H1 (cell line): ENCODE data around the gene LRBA. TPM values are rescaled to one million over a fixed set of nuclear protein-coding genes. Genes with fewer than 3 reads are reported as not detected.

Experiments used
- CTCF ChIA-PET: fragments of 300-600 bp; sonication (Branson Sonifier 250); formaldehyde crosslinking; loops from one replicate; lab custom pipeline; 2021; ENCODE audit not compliant: partially characterized antibody; lab: Charles Lee
- POLR2A ChIA-PET: fragments of 300-600 bp; sonication (Branson Sonifier 250); formaldehyde crosslinking; loops from one replicate; lab custom pipeline; 2021; ENCODE audit warnings: inconsistent platforms; ENCODE audit not compliant: partially characterized antibody; lab: Charles Lee
- DNase-seq, 2 experiments: peaks; one replicate each; pipeline versions ENCODE4 v3.0.0 to v3.0.0-alpha.2; 2010 to 2022; ENCODE audit warnings: low spot score in 2 of 2, low read depth in 1 of 2, mixed read lengths in 1 of 2
- FAIRE-seq: peaks from 2 replicates; lab custom pipeline; 2011; peaks lifted over from hg19 to GRCh38; lab: Jason Lieb, UNC
- H2AFZ ChIP-seq: 2 replicates; pipeline ENCODE4 v1.8.1; 2012; ENCODE audit warnings: low read length, inconsistent platforms
- H2AK5ac ChIP-seq: 2 replicates; pipeline ENCODE4 v1.6.1; 2013; ENCODE audit warnings: low read depth, low read length
- H2BK120ac ChIP-seq: replicated peaks from 2 replicates; pipeline ENCODE3; 2013; ENCODE audit warnings: low read depth, low read length, inconsistent platforms
- H2BK12ac ChIP-seq: 2 replicates; pipeline ENCODE4 v1.6.1; 2013; ENCODE audit warnings: low read depth, low read length
- H2BK15ac ChIP-seq: 2 replicates; pipeline ENCODE4 v1.6.1; 2013; ENCODE audit warnings: low read length
- H2BK20ac ChIP-seq: 2 replicates; pipeline ENCODE4 v1.6.1; 2013; ENCODE audit warnings: low read length
- H2BK5ac ChIP-seq: 2 replicates; pipeline ENCODE4 v1.6.1; 2013; ENCODE audit warnings: low read depth, low read length
- H3K14ac ChIP-seq: 2 replicates; pipeline ENCODE4 v1.6.1; 2013; ENCODE audit warnings: inconsistent platforms; ENCODE audit not compliant: insufficient read length
- H3K18ac ChIP-seq: 2 replicates; pipeline ENCODE4 v1.6.1; 2013; ENCODE audit warnings: low read length; ENCODE audit errors: extremely low read depth
- H3K23ac ChIP-seq: 2 replicates; pipeline ENCODE4 v1.6.1; 2013; ENCODE audit warnings: inconsistent platforms; ENCODE audit not compliant: insufficient read length
- H3K23me2 ChIP-seq: 2 replicates; pipeline ENCODE4 v1.6.1; 2013; ENCODE audit warnings: low read depth, low read length
- H3K27ac ChIP-seq: 2 replicates; pipeline ENCODE4 v1.6.1; 2011; ENCODE audit warnings: low read depth, low read length, inconsistent platforms
- H3K27me3 ChIP-seq, 4 experiments: replicated peaks in 1 of 4; 1 replicate in 1 of 4; 2 replicates in 3 of 4; pipeline versions ENCODE4 v1.6.1 to v1.8.1; 2011 to 2013; ENCODE audit warnings: low read length in 3 of 4, mild to moderate bottlenecking in 3 of 4, inconsistent platforms in 2 of 4, mixed read lengths in 2 of 4, moderate library complexity in 1 of 4; ENCODE audit not compliant: control insufficient read depth in 3 of 4, insufficient read depth in 3 of 4; ENCODE audit errors: extremely low read depth in 1 of 4
- H3K36me3 ChIP-seq, 4 experiments: 2 replicates each; pipeline versions ENCODE4 v1.6.1 to v1.8.1; 2011 to 2013; ENCODE audit warnings: mild to moderate bottlenecking in 4 of 4, low read length in 3 of 4, moderate library complexity in 2 of 4, control low read depth in 1 of 4, inconsistent platforms in 1 of 4; ENCODE audit not compliant: insufficient read depth in 4 of 4, control insufficient read depth in 2 of 4
- H3K4ac ChIP-seq: replicated peaks from 2 replicates; pipeline ENCODE3; 2013; ENCODE audit warnings: low read length, low read depth, mixed read lengths, inconsistent platforms; ENCODE audit not compliant: insufficient read length
- H3K4me1 ChIP-seq, 4 experiments: replicated peaks in 1 of 4; 1 replicate in 1 of 4; 2 replicates in 3 of 4; pipeline versions ENCODE4 v1.6.1 to v1.8.1; 2011 to 2013; ENCODE audit warnings: low read length in 3 of 4, inconsistent platforms in 2 of 4, mixed read lengths in 1 of 4; ENCODE audit not compliant: insufficient read depth in 4 of 4, control insufficient read depth in 3 of 4
- H3K4me2 ChIP-seq, 2 experiments: 2 replicates each; pipeline versions ENCODE4 v1.6.1 to v1.8.1; 2011 to 2013; ENCODE audit warnings: low read depth in 2 of 2, low read length in 2 of 2, control low read depth in 1 of 2, inconsistent platforms in 1 of 2, mild to moderate bottlenecking in 1 of 2; ENCODE audit not compliant: insufficient read depth in 1 of 2
- H3K4me3 ChIP-seq, 4 experiments: fragments of 200-600, 300-600 bp in 1 of 4; sonication (generic), shearing (Covaris generic), sonication (Bioruptor Twin) in 1 of 4; 2 replicates each; pipeline versions ENCODE4 v1.5.1 to v1.8.1; 2011 to 2016; ENCODE audit warnings: low read length in 4 of 4, low read depth in 3 of 4, control low read depth in 2 of 4, inconsistent platforms in 2 of 4, mild to moderate bottlenecking in 2 of 4, mixed read lengths in 1 of 4, moderate library complexity in 1 of 4; ENCODE audit not compliant: insufficient read depth in 2 of 4; ENCODE audit errors: extremely low read depth in 1 of 4
- H3K56ac ChIP-seq: replicated peaks from 2 replicates; pipeline ENCODE3; 2013; ENCODE audit warnings: low read depth, mild to moderate bottlenecking, mixed read lengths, low read length, inconsistent platforms; ENCODE audit not compliant: insufficient read length
- H3K79me1 ChIP-seq: 2 replicates; pipeline ENCODE4 v1.6.1; 2013; ENCODE audit warnings: low read depth, low read length, control low read depth
- H3K79me2 ChIP-seq, 2 experiments: 2 replicates each; pipeline versions ENCODE4 v1.6.1 to v1.8.1; 2012 to 2013; ENCODE audit warnings: low read length in 2 of 2, mild to moderate bottlenecking in 2 of 2, inconsistent platforms in 1 of 2; ENCODE audit not compliant: insufficient read depth in 2 of 2, control insufficient read depth in 1 of 2
- H3K9ac ChIP-seq, 4 experiments: replicated peaks in 1 of 4; 1 replicate in 1 of 4; 2 replicates in 3 of 4; pipeline versions ENCODE4 v1.6.1 to v1.8.1; 2011 to 2013; ENCODE audit warnings: low read depth in 3 of 4, low read length in 3 of 4, control low read depth in 2 of 4, mild to moderate bottlenecking in 2 of 4, moderate library complexity in 2 of 4, inconsistent platforms in 1 of 4; ENCODE audit errors: extremely low read depth in 1 of 4
- H3K9me3 ChIP-seq, 2 experiments: 2 replicates each; pipeline versions ENCODE4 v1.6.1 to v1.8.1; 2012 to 2013; ENCODE audit warnings: mild to moderate bottlenecking in 2 of 2, moderate library complexity in 2 of 2, control low read depth in 1 of 2, inconsistent platforms in 1 of 2, low read depth in 1 of 2, low read length in 1 of 2, mixed read lengths in 1 of 2; ENCODE audit not compliant: insufficient read depth in 2 of 2
- H4K20me1 ChIP-seq, 2 experiments: replicated peaks in 1 of 2; 2 replicates each; pipeline versions ENCODE3 to v1.8.1; 2011 to 2013; ENCODE audit warnings: inconsistent platforms in 2 of 2, low read length in 2 of 2, mild to moderate bottlenecking in 1 of 2; ENCODE audit not compliant: insufficient read depth in 2 of 2, control insufficient read depth in 1 of 2
- H4K5ac ChIP-seq: 2 replicates; pipeline ENCODE4 v1.6.1; 2013; ENCODE audit warnings: low read length, low read depth, mixed read lengths, inconsistent platforms; ENCODE audit not compliant: insufficient read length
- H4K8ac ChIP-seq: 2 replicates; pipeline ENCODE4 v1.8.0; 2013; ENCODE audit warnings: mild to moderate bottlenecking, moderate library complexity, low read length, inconsistent platforms; ENCODE audit not compliant: insufficient read depth; ENCODE audit errors: extremely low read depth
- H4K91ac ChIP-seq: replicated peaks from 2 replicates; pipeline ENCODE3; 2013; ENCODE audit warnings: low read length, mixed read lengths, inconsistent platforms; ENCODE audit not compliant: insufficient read length
- CREB1 ChIP-seq: IDR thresholded peaks from 2 replicates; pipeline ENCODE4 v1.6.1; 2012; ENCODE audit warnings: inconsistent platforms
- EP300 ChIP-seq, 2 experiments: IDR thresholded peaks; 1 replicate in 1 of 2; 2 replicates in 1 of 2; pipeline ENCODE4 v1.6.1; 2011 to 2012; ENCODE audit warnings: low read depth in 2 of 2, low read length in 2 of 2, mild to moderate bottlenecking in 2 of 2, borderline replicate concordance in 1 of 2, inconsistent platforms in 1 of 2, moderate library complexity in 1 of 2
- NANOG ChIP-seq: IDR thresholded peaks from 2 replicates; pipeline ENCODE4 v1.6.1; 2011; ENCODE audit warnings: low read length, low read depth, mild to moderate bottlenecking, inconsistent platforms; ENCODE audit not compliant: insufficient read depth, poor library complexity, severe bottlenecking
- RFX5 ChIP-seq: IDR thresholded peaks from 2 replicates; pipeline ENCODE4 v1.6.1; 2011; ENCODE audit warnings: low read depth, low read length, improper control_type of control experiment, borderline replicate concordance
- SP4 ChIP-seq: IDR thresholded peaks from 2 replicates; pipeline ENCODE4 v1.6.1; 2012; ENCODE audit warnings: low read length, inconsistent platforms
- TEAD4 ChIP-seq: IDR thresholded peaks from 2 replicates; pipeline ENCODE4 v1.6.1; 2012; ENCODE audit warnings: low read depth, low read length, inconsistent platforms, mixed read lengths
- polyA plus RNA-seq, 7 experiments: library from polyadenylated mRNA; depleted of rRNA in 3 of 7; stranded (reverse) in 5 of 7; unstranded in 2 of 7; fragments of >200 nt in 5 of 7; fragments of 200-250 nt in 2 of 7; gene quantifications; 1 replicate in 5 of 7; 2 replicates in 1 of 7; 4 replicates in 1 of 7; pipeline versions ENCODE4 v1.2.1 to v1.2.3, GENCODE V29; 2011 to 2013; ENCODE audit warnings: missing spikeins in 2 of 7, mixed read lengths in 2 of 7
- total RNA-seq: library from RNA; stranded (reverse); fragmentation: NEBNext Ultra II Directional; extraction: Animal tissue kit (Norgen Biotek cat#: 25700); gene quantifications from 2 replicates; pipeline ENCODE4 v1.2.1, GENCODE V29; 2021

The LRBA gene
- total and polyA plus RNA-seq, 2 of the 8 experiments (the other 6 are each of a cell fraction or from before 2014, with no cell fraction given): 54.6 to 83.2 TPM

- FAIRE-seq (no peak), DNase-seq (no peak)
- POLR2A ChIA-PET: no interaction called here
- Histone ChIP-seq H3K18ac (no peak overlapping the region), H3K79me2 (no peaks in the 10 kb centered on the region), H3K9me3 (no peaks in the 10 kb centered on the region), H3K23me2 (peaks cover 20% of the 10 kb centered on the region), H3K4me2 (no peak overlapping the region), H3K4ac (no peak overlapping the region), H3K36me3 (no peaks in the 10 kb centered on the region; a peak in 2 of 8 replicates), H3K4me1 (peaks cover 0 to 20% (median 8%) of the 10 kb centered on the region in 4 experiments; a peak in 5 of 7 replicates), H2BK12ac (no peak overlapping the region), H3K23ac (no peak overlapping the region), H3K4me3 (no peak overlapping the region), H2BK120ac (no peak overlapping the region), H4K91ac (no peak overlapping the region), H2AK5ac (no peak overlapping the region), H3K56ac (no peak overlapping the region), H3K27me3 (peaks cover 1 to 31% (median 22%) of the 10 kb centered on the region in 4 experiments; a peak in 6 of 7 replicates), H3K9ac (no peak overlapping the region), H3K14ac (no peak overlapping the region), H4K20me1 (peaks cover 11% of the 10 kb centered on the region in 2 experiments), H3K79me1 (no peaks in the 10 kb centered on the region), H2AFZ (no peak overlapping the region), H2BK20ac (no peak overlapping the region), H2BK5ac (no peak overlapping the region), H4K5ac (no peak overlapping the region), H3K27ac (no peak overlapping the region), H2BK15ac (no peak overlapping the region), H4K8ac (no peak overlapping the region)
- no peak for TF ChIP-seq RFX5
- TF ChIP-seq SP4: no peak
- TF ChIP-seq NANOG: no peak
- no peak for TF ChIP-seq EP300 (IDR thresholded peaks at IDR 0.05; ENCODE audit: borderline replicate concordance in 1 of 2, low read depth in 2 of 2, low read length in 2 of 2)
- TF ChIP-seq CREB1: no peak
- TF ChIP-seq TEAD4: no peak
- CTCF ChIA-PET: no interaction called here
Measured at GRCh38 chr4:150586162-150586810, 428.8 kb downstream of the LRBA start.
